Brain microvascular endothelial cell (primary cell): ENCODE data around the gene PGBD2.

Source experiments
- DNase-seq: peaks from one replicate; pipeline ENCODE4 v3.0.0-alpha.2; 2020
- H3K27ac ChIP-seq: fragments of 250-450 bp; sonication (Bioruptor Pico); 2 replicates; pipeline ENCODE4 v1.5.1; 2020; ENCODE audit warnings: mild to moderate bottlenecking, moderate library complexity
- H3K27me3 ChIP-seq: fragments of 250-450 bp; sonication (Bioruptor Pico); replicated peaks from 2 replicates; pipeline ENCODE4 v1.5.1; 2020; ENCODE audit warnings: mild to moderate bottlenecking
- H3K36me3 ChIP-seq: fragments of 250-450 bp; sonication (Bioruptor Pico); replicated peaks from 2 replicates; pipeline ENCODE4 v1.5.1; 2020; ENCODE audit warnings: mild to moderate bottlenecking
- H3K4me3 ChIP-seq: 2 replicates; pipeline ENCODE4 v1.5.1; 2011; ENCODE audit warnings: low read depth, mild to moderate bottlenecking, control low read depth, low read length, moderate library complexity
- CTCF ChIP-seq: IDR thresholded peaks from 2 replicates; pipeline ENCODE4 v1.5.1; 2011; ENCODE audit warnings: low read depth, mild to moderate bottlenecking, moderate library complexity, low read length, control low read depth, inconsistent platforms; ENCODE audit errors: missing control alignments
- in situ Hi-C: cut with HindIII; loops from 2 replicates; pipeline ENCODE4 v1.10.0; 2017; ENCODE audit warnings: low sequenced_read_pairs, low pct_ligation_motif_present

Gene PGBD2

DNA sequence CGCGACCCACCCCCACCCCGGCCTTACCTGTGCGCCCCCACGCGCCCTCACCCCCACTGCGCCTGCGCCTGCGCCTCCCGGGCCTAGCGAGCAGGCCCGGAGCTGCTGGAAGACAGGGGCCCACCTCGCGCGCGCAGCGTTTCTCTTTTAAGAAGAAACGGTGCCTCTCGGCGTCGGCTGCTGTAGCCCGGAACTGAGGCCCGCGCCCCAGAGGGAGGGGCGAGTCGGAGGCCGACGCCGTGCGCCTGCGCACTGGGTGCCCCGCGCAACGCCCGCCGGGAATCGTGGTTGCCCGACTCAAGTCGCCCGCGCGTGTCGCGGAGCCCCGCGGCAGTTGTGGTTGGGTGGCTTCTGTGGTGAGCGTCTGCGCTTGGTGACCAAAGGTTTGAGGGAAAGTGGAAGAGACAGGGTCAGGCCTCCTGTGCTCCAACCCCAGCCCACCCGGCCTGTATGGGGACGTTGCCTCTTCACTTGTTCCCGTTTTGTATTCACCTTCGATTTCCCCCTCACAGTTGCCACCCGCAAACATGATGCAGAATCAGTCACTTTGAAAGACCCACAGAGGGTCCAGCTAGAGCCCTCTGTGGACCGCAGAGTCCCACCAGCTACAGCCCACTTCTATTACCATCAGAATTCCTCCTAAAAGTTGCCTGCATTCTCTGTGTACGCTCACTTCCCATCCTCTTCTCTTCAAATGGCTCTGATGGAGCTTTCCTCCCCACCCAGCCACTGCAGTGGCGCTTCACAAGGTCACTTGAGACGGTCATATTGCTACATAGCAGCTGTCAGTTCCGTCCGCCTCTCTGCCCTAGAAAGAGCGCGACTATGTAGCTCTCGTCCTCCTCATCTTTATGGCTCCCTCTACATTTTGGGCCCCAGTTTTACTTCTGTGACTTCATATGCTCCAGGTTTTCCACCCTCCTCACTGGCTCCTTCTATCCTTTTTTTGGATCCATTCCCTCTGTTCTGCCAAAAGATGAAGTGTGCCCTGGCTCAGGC lies 46.8 kb upstream of the PGBD2 start, which contains the start of gene ZNF692:
ZNF692 (minus strand) TSS at position 195 of the 999 bp plus-strand sequence. CDS start 776 bp downstream, outside the sequence.
- no peaks in the 10 kb centered on the region for H3K27me3 ChIP-seq
- H3K27ac ChIP-seq = peak within 1 kb of the TSS; percentile 48
- in situ Hi-C loops = no loop called here
- peak; percentile 96 for DNase-seq
- H3K36me3 ChIP-seq = peaks cover 8% of the 10 kb centered on the region
- peak within 1 kb of the TSS; percentile 74 for H3K4me3 ChIP-seq
- TF ChIP-seq CTCF = no peak

DNA sequence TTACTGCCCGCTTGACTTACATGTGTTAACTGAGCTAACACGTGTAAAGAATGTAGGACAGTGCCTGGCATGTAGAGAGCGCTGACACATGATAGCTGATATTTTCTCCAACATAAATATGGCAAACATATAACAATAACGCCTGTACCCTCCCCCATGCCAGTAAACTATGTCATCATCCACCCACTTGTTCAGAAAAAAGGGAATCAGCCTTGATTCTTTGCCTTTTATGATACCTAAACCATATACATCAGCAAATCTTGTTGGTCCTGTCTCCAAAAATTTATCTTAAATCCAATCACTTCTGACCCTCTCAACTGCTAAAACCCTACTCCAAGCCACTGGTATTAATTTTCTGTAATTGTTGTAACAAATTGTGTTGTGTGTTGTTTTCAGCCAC lies 46.0 kb upstream of the PGBD2 start:
- no peak for DNase-seq
- no peak overlapping the region for H3K4me3 ChIP-seq
- H3K36me3 ChIP-seq = peaks cover 4% of the 10 kb centered on the region
- no peaks in the 10 kb centered on the region for H3K27me3 ChIP-seq
- no peak for TF ChIP-seq CTCF
- in situ Hi-C loops = no loop called here
- no peak overlapping the region for H3K27ac ChIP-seq

DNA sequence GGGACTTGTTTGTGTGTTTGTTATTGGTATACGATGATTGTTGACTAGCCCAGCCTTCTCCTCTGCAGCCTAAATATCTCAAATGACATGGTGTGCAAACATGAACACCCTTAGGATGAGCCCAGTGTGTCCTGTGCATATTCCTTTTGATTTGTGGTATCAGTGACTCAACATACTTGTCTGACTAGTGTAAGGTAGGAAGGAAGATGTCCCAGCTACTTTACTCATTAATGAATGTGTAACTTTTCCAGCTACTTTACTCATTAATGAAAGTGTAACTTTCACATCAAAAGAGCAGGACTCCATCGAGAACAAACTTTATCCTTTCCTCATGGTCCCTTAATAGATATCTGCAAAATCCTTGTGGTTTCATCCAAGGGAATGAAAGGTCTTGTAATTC lies 44.4 kb upstream of the PGBD2 start:
- no peak for TF ChIP-seq CTCF
- Histone ChIP-seq H3K4me3 (no peak overlapping the region), H3K27me3 (no peaks in the 10 kb centered on the region), H3K27ac (no peak overlapping the region), H3K36me3 (no peaks in the 10 kb centered on the region)
- in situ Hi-C loops = no loop called here
- DNase-seq = no peak

DNA sequence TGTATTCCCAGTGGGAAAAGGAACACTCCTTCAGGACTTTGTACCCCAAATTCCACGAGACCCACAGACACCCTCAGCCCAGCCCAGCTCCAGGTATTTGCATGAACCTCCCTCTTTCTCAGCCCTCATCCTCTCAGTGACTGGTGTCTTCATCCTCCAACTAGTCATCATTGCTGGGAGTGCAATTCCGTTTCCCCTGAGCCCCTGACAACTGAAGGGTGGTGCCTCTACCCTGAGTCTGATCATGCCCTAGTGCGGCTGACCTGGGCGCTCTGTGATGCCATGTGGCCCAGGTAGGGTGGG lies 43.4 kb upstream of the PGBD2 start:
- TF ChIP-seq CTCF = no peak
- no peak for DNase-seq
- Histone ChIP-seq H3K36me3 (no peaks in the 10 kb centered on the region), H3K27ac (no peak overlapping the region), H3K27me3 (no peaks in the 10 kb centered on the region), H3K4me3 (peak overlapping the region; percentile 68)
- in situ Hi-C loops = no loop called here

- Histone ChIP-seq H3K36me3 (no peaks in the 10 kb centered on the region), H3K27ac (no peak overlapping the region), H3K27me3 (no peaks in the 10 kb centered on the region), H3K4me3 (peak overlapping the region; percentile 68)
- in situ Hi-C loops = no loop called here
- no peak for TF ChIP-seq CTCF
- DNase-seq = peak; percentile 60
These were observed 42.8 kb upstream of the PGBD2 start for GRCh38 chr1:248862998-248863881.
